AG04449 (cell line): ENCODE measurements around the gene HOXA5.

Experiments
- CTCF ChIA-PET: fragments of 350-600 bp; formaldehyde crosslinking; extraction: SDS; loops from one replicate; lab custom pipeline; 2021; ENCODE audit warnings: antibody characterized with exemption; lab: Yijun Ruan, JAX
- POLR2A ChIA-PET: fragments of 400-600, 350-600 bp; formaldehyde crosslinking; extraction: SDS; loops from one replicate; lab custom pipeline; 2020; ENCODE audit warnings: antibody characterized with exemption, inconsistent platforms; lab: Yijun Ruan, JAX
- DNase-seq: peaks from one replicate; pipeline ENCODE4 v3.0.0-alpha.2; 2010; ENCODE audit warnings: low read depth, low spot score
- H3K4me3 ChIP-seq: 2 replicates; pipeline ENCODE4 v1.5.1; 2011; ENCODE audit warnings: low read depth, mild to moderate bottlenecking, control low read depth, low read length
- CTCF ChIP-seq: IDR thresholded peaks from one replicate; pipeline ENCODE4 v1.5.1; 2011; ENCODE audit warnings: mild to moderate bottlenecking, moderate library complexity, low read length, control low read depth, inconsistent platforms; ENCODE audit not compliant: insufficient read depth; ENCODE audit errors: missing control alignments

The HOXA5 gene

GRCh38 chr7:27149842-27150567 lies 6.5 kb upstream of the HOXA5 start:
- DNase-seq, result no peak
- TF ChIP-seq CTCF, result no peak
- CTCF ChIA-PET, result interaction anchor here (0.6 to 4.7 kb wide), 24 partner anchors 8 to 1304 kb away, joined by 3 to 52 read pairs (median 4); partner anchors contain the start of genes HOXA4 and HOXA7
- POLR2A ChIA-PET, result interaction anchor here (0.9 to 1.7 kb wide), 4 partner anchors 9 to 19 kb away, joined by 3 to 6 read pairs (median 4); partner anchors contain the start of gene HOXA4
- H3K4me3 ChIP-seq, result peak overlapping the region; percentile 72

GRCh38 chr7:27148756-27149641 lies 5.5 kb upstream of the HOXA5 start:
- CTCF ChIA-PET, result interaction anchor here (0.6 to 4.7 kb wide), 16 partner anchors 8 to 1256 kb away, joined by 3 to 52 read pairs (median 4); partner anchors contain the start of genes HOXA4 and HOXA7
- no peak overlapping the region for H3K4me3 ChIP-seq
- TF ChIP-seq CTCF, result no peak

GRCh38 chr7:27148031-27148755 lies 4.7 kb upstream of the HOXA5 start:
- no peak for TF ChIP-seq CTCF
- H3K4me3 ChIP-seq, result peak overlapping the region; percentile 33
- POLR2A ChIA-PET, result no interaction called here
- CTCF ChIA-PET, result interaction anchor here (1.0 to 4.7 kb wide), 8 partner anchors 10 to 1255 kb away, joined by 3 to 52 read pairs (median 10); partner anchors contain the start of genes HOXA4 and HOXA7
- DNase-seq, result no peak

More at GRCh38 chr7:27148756-27149641, 5.5 kb upstream of the HOXA5 start:
- POLR2A ChIA-PET, result no interaction called here
- no peak for DNase-seq

- TF ChIP-seq CTCF, result no peak
- DNase-seq, result no peak
- peak within 1 kb of the TSS; percentile 33 for H3K4me3 ChIP-seq
- CTCF ChIA-PET, result interaction anchor here (1.2 to 4.7 kb wide), 5 partner anchors 11 to 294 kb away, joined by 3 to 34 read pairs (median 22); partner anchors contain the start of gene HOXA7
- POLR2A ChIA-PET, result no interaction called here
These were observed 3.9 kb upstream of the HOXA5 start, which contains the start of gene HOXA6 for GRCh38 chr7:27147199-27148030. TSS of gene HOXA6 (minus strand) at chr7:27147774. CDS start at chr7:27147749, 25 bp downstream.

- CTCF ChIA-PET, result interaction anchor here (1.2 to 4.7 kb wide), 2 partner anchors 15 to 19 kb away, joined by 3 to 26 read pairs; no protein-coding TSS in a partner anchor
- TF ChIP-seq CTCF, result no peak
These were observed 3.2 kb upstream of the HOXA5 start for GRCh38 chr7:27146491-27147198.

More at GRCh38 chr7:27146491-27147198, 3.2 kb upstream of the HOXA5 start:
- no peak for DNase-seq
- H3K4me3 ChIP-seq, result no peak overlapping the region
- POLR2A ChIA-PET, result no interaction called here
